Activated CD4-positive, CD25-positive, alpha-beta regulatory T cell (primary cell): ENCODE results near the gene DPT.

Experiments
- DNase-seq, 4 experiments: peaks; one replicate each; lab custom pipeline; 2025; lab: John Stamatoyannopoulos, UW

The DPT gene

DNA sequence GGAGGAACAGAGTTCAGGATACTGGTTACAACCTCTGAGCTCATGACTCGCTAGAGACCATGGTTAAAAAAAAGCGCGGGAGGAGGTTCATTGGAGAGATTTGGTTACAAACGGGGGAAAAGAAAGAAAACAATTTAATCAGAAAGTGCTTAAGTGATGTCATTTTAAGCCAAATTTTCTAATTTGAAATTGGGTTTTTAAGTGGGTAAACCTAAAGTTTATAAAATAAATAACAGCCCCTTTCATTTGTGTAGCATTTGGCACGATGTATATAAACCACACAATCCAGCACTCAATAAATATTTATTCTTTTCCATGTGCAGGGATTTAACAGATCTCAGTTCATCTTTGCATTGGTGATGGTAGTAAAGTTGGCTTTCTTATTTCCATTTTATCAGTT is 7.0 kb upstream of the DPT start:
- no peak for DNase-seq

- no peak for DNase-seq
Measured at GRCh38 chr1:168734946-168735345, 5.9 kb upstream of the DPT start.

DNA sequence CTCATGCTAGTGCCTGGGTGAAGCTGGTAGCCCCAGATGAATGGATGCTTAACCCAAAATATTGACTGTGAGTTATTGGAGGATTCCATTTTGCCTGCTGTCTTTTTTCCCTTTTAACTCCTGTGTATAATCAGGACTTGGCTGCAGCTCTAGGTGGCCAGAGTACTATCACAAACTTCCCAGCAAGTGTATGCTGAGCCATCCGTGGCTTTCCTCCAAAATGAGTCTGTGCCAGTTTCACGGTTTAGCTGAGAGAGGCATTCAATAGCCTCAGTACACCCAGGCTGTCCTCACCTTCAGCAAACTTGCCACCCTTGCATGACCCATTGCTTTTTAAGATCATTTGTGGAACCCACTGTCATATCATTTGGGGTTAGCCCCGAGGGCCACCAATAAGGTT is 5.3 kb upstream of the DPT start:
- no peak for DNase-seq

GRCh38 chr1:168733241-168733640 is 4.2 kb upstream of the DPT start:
- DNase-seq = no peak

GRCh38 chr1:168732736-168733135 is 3.7 kb upstream of the DPT start:
- no peak for DNase-seq

DNA sequence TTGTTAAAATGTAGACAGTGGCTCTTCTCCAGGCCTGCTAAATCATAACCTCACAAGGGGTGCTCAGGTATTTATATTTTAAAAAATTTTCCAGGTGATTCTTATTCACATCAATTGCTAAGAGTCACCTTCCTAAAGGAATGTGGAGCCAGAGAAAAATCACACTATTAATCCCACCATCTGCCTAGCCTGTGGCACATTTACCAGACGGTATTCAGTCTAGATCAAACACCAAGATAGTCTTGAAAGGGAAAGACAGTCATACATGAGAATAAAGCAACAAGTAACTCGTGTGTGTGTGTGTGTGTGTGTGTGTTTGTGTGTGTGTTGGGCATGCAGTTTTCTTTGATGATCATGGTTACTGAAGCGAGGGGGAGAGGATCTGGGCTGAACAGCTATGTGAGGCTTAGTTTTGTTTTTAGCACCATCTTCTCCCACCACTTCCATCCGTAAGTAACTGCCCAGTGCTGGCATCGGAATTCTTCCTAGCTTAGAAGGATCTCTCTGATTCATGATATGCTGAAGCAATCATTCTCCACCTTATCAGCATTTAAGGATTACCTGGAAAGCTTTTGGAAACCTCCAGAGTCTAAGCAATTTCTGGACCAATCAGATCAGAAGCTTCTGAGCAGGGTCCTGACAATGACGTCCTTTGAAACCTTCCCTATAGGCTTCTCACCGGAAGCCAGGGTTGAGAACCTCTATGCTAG is 2.4 kb upstream of the DPT start:
- no peak for DNase-seq

DNA sequence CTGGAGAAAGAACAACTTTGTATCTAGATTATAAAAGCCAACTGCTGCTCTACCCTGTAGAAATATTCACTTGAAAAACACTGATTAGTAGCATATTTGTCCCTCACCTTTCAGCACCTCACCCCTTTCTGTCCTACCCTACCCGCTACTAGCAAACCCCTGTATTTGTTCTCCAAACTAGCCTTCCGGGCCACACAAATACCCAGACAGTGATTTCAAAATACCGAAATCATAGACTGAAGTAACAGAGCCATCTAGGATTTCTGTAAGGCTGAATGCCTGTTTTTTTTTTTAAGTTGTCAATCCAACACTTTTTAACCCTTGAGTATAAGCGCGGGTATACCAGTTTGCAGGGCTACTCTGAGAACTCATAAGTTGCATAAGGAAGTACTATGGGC is 398 bp upstream of the DPT start:
- no peak for DNase-seq

DNA sequence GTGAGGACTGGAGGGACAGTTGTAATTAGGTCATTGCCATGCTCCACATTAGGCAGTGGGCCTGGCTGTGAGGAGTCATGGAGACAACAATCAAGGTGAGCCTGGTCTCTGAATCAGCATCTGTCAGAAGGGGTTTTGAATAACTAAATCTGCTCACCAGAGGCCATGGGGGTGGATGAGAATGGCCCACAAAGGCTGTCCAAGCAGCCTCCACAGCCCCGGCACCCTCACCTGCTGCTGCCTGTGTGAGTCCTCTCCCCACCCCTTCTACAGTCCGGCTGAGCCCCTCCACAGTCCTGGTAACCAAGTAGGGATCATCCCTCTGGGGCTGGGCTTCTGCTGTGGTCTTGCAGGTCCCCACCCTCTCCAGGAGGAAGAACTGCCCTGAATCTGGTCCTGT is 2.3 kb downstream of the DPT start:
- no peak for DNase-seq

- no peak for DNase-seq
Measured at GRCh38 chr1:168726281-168726680, 2.7 kb downstream of the DPT start.

- no peak for DNase-seq
Measured at GRCh38 chr1:168725831-168726230, 3.2 kb downstream of the DPT start.

- DNase-seq = no peak
Measured at GRCh38 chr1:168725060-168725459, 3.9 kb downstream of the DPT start.

DNA sequence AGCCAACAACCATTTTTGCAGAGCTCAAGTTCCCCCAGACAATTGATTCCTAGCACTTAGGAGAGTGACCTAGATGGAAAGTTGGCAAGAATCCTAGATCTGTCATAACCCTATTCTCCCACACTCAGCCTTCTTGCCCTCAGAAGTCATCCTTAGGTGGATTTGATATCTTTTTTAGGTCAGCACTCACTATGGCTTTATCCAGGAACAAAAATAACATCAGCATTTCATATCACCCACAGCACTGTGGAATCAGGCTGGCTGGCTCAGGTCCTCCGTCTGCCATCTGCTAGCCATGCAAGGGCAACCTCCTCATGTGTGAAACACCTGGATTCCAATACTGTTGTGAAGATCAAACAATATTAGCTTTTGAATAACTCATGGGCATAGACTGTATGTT is 6.0 kb downstream of the DPT start:
- no peak for DNase-seq

DNA sequence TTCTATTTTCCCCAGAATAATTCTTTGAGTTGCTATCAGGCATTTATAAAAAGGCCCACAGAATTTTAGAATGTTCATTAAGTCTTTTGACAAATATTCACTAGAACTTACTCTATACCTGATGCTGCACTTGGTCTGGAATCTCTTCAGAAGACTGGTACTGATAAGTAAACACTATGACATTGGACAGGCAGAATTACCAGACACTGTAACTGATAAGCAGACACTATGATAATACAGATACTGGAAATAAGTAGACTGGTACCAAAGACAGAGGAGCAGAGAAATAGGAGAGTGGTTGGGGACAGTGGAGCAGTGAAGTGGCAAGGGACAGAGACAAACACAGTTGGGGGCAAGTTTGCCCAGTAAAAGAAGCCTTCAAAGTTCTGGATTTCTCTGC is 8.2 kb downstream of the DPT start:
- DNase-seq = no peak

DNA sequence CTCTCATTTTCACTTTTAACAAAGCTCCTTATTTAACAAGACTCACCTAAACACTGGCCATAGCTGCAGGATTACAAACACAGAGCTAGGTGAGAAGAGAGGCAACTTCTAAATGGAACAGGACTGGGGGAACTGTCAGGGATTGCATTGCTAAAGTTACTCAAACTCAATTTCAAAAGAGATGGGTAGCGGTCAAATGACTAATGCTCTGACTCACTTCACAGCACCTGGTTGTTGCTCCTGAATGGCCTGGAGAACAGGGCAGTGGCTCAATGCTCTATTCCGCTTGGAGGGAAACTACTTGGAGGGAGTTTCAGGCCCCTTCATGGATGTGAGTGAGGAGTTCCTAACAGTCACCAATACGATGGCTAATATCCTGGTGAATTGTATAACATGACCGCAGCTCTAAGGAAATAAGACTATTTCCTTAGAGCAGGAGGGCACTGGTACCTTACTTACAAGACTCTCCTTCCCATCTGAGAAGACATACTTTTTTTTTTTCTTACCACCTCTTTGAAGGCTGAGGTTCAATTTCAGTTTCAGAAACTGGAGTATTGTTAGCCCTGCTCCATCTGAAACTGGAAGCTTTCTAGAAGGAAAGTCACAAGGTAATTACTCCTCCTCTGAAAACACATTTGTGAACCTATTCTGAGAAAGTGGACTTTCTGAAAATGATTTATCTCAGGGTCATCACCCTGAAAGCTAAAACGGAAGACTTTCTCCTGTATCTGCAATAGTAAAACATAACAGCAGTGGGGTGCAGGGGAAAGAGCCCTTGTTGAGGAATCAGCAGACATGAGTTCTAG is 9.5 kb downstream of the DPT start:
- no peak for DNase-seq

DNA sequence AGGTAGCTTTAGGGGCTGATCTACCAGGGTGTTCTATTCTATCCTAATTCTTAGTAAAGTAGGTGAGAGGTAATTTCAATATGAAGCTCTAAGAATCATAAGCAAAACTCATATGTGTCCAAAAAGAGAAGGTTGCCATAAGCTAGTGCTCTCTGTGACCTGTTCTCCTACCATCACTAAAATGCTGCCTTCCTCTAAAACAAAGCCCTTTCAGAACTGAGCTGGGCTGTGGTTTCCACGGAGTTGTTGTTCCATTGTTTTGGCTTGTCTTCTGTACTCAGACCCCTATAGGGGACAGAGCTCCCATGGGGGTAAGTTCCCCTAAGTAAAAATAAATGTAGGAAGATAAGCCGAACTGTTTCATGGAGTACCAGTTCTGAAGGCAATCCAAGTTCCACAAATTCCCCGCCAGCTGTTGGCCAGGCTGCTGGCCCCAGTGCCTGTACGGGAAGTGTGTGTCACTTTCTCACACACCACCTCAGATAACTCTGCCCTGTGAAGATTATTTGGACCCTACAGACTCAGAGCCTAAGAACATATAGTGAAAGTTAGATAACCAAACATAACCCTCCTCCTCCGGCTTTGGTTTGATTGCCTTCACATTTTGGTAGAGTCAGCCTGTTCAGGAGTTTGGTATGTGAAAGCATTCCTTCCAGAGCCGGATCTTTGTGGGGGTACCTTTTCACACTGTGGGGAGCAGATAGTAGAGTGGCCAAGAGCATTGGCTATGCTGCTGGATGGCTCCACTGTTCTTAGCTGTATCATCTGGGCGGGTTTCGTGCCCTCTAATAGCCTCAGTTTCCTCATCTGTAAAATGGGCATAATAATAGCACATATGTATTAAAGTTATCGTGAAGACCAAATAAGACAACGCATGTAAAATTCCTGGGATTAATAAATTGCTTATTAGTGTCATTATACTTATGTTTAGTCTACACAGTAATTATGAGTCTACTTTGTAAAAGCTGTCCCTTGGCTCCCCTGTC is 10.8 kb downstream of the DPT start:
- DNase-seq = no peak

DNA sequence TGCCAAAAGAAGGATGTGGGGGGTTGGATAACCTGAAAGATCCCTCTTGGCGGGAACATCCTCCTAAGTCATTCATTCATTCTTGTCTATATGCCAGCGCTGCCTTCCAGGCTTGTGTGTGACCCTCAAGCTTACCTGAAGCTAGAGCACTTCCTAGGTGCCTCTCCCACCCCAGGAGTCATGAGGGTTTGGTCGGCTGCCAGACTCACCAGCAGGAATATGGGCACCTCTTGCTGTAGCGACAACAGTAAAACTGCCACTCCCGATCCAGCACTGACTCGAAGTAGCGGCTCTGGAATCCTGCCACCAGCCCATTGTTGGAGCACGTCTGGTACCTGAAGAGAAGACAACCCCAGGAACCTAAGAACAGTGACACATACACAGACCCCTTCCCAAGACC is 15.0 kb downstream of the DPT start:
- no peak for DNase-seq

GRCh38 chr1:168709405-168710363 is 19.3 kb downstream of the DPT start:
- DNase-seq = no peak

DNA sequence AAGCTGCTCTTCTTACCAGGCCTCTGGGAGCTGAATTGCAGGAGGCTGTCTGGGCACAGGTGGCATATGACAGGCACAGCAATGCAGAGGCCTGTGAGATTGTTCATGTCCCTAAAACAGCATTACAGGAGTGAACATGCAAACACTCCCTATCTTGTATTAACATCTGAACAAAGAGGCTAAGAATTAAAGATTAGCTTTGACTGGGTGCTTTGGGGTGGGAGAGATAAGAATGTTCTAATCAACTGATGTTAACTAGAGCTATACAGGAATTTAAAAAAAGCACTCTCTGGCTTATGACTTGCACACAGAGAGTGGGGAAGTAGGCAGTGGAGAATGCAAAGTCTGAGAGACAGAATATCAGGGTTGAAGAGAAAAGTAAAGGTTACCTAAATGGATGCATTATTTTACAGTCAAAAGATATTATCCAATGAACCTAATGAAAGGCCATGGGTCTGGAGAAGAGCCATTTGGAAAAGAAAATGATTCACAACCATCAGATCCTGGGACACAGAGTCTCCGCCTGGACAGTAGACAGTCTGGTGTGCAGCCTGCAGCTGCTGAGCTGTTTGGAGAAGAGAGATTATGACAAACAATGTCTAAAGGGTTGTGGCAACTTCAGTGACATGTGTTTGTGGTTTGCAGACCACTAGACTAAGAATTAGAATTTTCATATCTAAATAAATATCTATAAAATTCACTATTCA is 20.2 kb downstream of the DPT start:
- DNase-seq = no peak

DNA sequence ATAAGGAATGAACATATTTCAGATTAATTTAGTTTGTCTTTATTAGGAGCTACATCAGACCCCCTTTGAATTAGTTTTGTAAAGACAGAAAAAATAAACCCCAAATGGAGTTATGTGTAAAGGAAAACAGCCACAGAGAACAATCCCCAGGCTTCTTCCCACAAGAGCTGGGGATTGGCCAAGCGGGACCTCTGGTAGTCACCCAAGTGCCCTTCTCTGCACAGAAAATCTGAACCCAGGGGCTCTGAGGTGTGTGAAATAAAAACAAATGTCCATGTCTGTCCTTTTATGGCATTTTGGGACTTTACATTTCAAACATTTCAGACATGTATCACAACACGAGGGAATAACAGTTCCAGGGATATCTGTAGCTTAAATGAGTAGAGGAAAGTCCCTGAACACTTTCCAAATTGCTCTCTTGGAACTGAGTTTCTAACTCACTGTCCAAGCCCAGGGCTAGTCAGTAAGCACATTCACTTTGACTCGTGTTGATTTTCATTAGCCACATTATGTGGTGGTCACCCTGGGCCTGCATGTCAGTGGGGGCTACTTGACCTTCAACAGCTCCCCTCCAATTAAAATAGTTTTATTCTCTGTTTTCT is 22.5 kb downstream of the DPT start:
- no peak for DNase-seq

DNA sequence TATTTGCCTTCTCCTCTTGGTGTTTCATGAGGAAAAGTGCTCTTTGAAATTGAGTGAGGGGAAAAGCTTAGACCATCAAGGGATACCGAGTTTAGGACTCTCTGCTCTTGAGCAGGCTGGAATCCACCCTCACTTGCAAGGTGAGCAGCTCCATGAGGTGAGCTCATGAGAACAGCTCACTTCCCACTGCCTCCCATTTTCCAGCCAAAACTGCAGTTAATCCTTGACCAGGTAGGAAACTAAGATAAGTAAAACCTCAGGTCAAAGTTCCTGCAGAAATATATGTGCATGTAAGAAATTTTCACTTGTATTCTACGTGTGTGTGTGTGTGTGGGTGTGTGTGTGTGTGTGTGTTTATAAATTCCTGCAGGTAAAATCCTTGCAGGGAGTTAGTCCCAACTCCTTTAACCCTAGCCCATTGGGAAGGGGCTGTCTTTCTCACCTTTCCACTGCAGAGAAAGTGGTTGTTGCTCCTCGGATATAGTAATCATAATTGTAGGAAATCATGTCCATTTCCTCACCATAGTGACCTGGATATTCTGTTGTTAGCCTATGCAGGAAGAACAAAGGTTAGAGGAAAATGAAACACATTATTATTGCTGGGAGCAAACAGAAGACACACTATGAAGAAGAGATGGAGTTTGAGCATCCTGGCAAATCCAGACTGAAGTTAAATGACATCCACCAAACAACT is 28.3 kb downstream of the DPT start:
- DNase-seq = no peak
